HepG2 (cell line): Measurements from ENCODE around the gene ARHGEF40. TPM values are rescaled to one million over a fixed set of nuclear protein-coding genes. Genes with fewer than 3 reads are reported as not detected.
A peak's percentile ranks its signal among the peaks of the same experiment; 100 is the strongest.

Experiments used
- ETV6 ChIP-seq: sonication (generic); formaldehyde crosslinking; conservative IDR thresholded peaks from 2 replicates; pipeline ENCODE4 v1.4.0; 2020; ENCODE audit warnings: missing genetic modification reagents
- ISX ChIP-seq: sonication (generic); formaldehyde crosslinking; conservative IDR thresholded peaks from 2 replicates; pipeline ENCODE4 v1.5.0; 2020; ENCODE audit warnings: missing genetic modification reagents
- MED13 ChIP-seq: sonication (generic); formaldehyde crosslinking; IDR thresholded peaks from 2 replicates; pipeline ENCODE4 v1.5.0; 2020; ENCODE audit warnings: missing genetic modification reagents
- NKX3-1 ChIP-seq: sonication (generic); formaldehyde crosslinking; IDR thresholded peaks from 2 replicates; pipeline ENCODE4 v1.5.0; 2020; ENCODE audit warnings: missing genetic modification reagents
- ZC3H4 ChIP-seq: sonication (generic); formaldehyde crosslinking; IDR thresholded peaks from 2 replicates; pipeline ENCODE4 v1.4.0; 2020; ENCODE audit warnings: missing genetic modification reagents, borderline replicate concordance
- ZNF3 ChIP-seq: IDR thresholded peaks from 2 replicates; pipeline ENCODE4 v1.7.0; 2017; ENCODE audit warnings: inconsistent platforms
- ZNF460 ChIP-seq: sonication (generic); formaldehyde crosslinking; IDR thresholded peaks from 2 replicates; pipeline ENCODE4 v1.5.1; 2020; ENCODE audit warnings: missing genetic modification reagents, mild to moderate bottlenecking, borderline replicate concordance
- polyA plus RNA-seq, 8 experiments: library from polyadenylated mRNA; depleted of rRNA in 3 of 8; stranded (reverse) in 7 of 8; unstranded in 1 of 8; fragments of >200 nt; fragmentation: Illumina TruSeq in 4 of 8; extraction: Trizol in 4 of 8; gene quantifications; 2 replicates each; pipeline versions ENCODE4 v1.2.1 to v1.2.3, GENCODE V29; 2011 to 2016; ENCODE audit warnings: low read depth in 4 of 8, missing spikeins in 1 of 8, mixed read lengths in 1 of 8; ENCODE audit not compliant: insufficient read depth in 1 of 8
- total RNA-seq, 5 experiments: library from RNA; depleted of rRNA; stranded (reverse); fragments of >200 nt; fragmentation: Illumina TruSeq; extraction: Trizol; gene quantifications; 2 replicates each; pipeline ENCODE4 v1.2.3, GENCODE V29; 2016; ENCODE audit warnings: low read depth in 1 of 5
- TF ChIP-seq, protein P1 (sequence below): sonication (generic); formaldehyde crosslinking; IDR thresholded peaks from 2 replicates; pipeline ENCODE4 v1.4.0; 2020; ENCODE audit warnings: missing genetic modification reagents
- TF ChIP-seq, protein P2 (sequence below): sonication (generic); formaldehyde crosslinking; IDR thresholded peaks from 2 replicates; pipeline ENCODE4 v1.4.0; 2020; ENCODE audit warnings: missing genetic modification reagents, borderline replicate concordance
- TF ChIP-seq, protein P3 (sequence below): sonication (generic); formaldehyde crosslinking; IDR thresholded peaks from 2 replicates; pipeline ENCODE4 v1.5.1; 2020; ENCODE audit warnings: missing genetic modification reagents, mild to moderate bottlenecking, borderline replicate concordance
- TF ChIP-seq, protein P4 (sequence below): sonication (generic); formaldehyde crosslinking; IDR thresholded peaks from 2 replicates; pipeline ENCODE4 v1.5.0; 2020; ENCODE audit warnings: missing genetic modification reagents
- TF ChIP-seq, protein P5 (sequence below): sonication (generic); formaldehyde crosslinking; IDR thresholded peaks from 2 replicates; pipeline ENCODE4 v1.9.0; 2021; ENCODE audit warnings: mild to moderate bottlenecking, missing genetic modification reagents

The ARHGEF40 gene
- total and polyA plus RNA-seq, 2 of the 13 experiments (the other 11 are each of a cell fraction or from before 2014, with no cell fraction given): 28.1 to 78.1 TPM

DNA sequence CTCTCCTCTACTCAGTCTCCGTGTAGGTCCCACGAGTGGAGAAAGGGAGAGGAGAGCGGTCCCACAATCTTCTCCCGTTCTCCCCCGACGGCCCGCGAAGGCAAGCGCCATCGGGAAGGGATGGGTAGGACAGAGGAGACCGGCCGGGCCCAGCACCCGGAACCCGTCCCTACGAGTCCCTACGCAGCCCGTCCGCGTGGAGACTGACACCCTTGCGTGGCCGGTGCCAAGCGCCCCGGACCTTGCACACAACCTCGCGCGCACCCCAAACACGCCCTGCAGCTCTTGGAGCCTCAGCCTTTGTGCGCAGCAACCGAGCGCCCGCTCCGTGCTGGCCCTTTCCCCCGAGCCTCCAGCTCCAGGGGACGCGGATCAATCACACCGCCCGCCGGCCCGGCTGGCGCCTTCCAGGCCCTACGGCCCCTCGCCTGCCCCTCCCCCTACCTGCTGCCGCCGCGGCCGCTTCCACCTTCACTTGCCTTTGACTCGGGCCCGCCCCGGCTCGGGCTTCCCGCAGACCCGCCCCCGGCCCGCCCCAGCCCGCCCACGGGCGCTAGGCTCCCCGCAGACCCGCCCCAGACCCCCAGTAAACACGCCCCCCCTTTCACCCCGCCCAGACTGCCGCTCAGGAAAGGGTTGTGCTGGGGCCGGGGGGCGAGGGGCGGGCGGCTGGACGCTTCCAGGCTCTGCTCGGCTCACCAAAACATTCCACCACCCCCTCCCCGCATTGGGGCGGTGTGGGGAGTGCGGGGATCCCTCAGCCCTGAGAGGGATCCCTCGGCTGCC is 45.3 kb upstream of the ARHGEF40 start, which contains the start of gene NDRG2 (continued):
- TF ChIP-seq, protein P1, sequence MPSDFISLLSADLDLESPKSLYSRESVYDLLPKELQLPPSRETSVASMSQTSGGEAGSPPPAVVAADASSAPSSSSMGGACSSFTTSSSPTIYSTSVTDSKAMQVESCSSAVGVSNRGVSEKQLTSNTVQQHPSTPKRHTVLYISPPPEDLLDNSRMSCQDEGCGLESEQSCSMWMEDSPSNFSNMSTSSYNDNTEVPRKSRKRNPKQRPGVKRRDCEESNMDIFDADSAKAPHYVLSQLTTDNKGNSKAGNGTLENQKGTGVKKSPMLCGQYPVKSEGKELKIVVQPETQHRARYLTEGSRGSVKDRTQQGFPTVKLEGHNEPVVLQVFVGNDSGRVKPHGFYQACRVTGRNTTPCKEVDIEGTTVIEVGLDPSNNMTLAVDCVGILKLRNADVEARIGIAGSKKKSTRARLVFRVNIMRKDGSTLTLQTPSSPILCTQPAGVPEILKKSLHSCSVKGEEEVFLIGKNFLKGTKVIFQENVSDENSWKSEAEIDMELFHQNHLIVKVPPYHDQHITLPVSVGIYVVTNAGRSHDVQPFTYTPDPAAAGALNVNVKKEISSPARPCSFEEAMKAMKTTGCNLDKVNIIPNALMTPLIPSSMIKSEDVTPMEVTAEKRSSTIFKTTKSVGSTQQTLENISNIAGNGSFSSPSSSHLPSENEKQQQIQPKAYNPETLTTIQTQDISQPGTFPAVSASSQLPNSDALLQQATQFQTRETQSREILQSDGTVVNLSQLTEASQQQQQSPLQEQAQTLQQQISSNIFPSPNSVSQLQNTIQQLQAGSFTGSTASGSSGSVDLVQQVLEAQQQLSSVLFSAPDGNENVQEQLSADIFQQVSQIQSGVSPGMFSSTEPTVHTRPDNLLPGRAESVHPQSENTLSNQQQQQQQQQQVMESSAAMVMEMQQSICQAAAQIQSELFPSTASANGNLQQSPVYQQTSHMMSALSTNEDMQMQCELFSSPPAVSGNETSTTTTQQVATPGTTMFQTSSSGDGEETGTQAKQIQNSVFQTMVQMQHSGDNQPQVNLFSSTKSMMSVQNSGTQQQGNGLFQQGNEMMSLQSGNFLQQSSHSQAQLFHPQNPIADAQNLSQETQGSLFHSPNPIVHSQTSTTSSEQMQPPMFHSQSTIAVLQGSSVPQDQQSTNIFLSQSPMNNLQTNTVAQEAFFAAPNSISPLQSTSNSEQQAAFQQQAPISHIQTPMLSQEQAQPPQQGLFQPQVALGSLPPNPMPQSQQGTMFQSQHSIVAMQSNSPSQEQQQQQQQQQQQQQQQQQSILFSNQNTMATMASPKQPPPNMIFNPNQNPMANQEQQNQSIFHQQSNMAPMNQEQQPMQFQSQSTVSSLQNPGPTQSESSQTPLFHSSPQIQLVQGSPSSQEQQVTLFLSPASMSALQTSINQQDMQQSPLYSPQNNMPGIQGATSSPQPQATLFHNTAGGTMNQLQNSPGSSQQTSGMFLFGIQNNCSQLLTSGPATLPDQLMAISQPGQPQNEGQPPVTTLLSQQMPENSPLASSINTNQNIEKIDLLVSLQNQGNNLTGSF (CRISPR knock-in tag): peak; percentile 80; the same call in 1 of the 2 replicates
- TF ChIP-seq, protein P2, sequence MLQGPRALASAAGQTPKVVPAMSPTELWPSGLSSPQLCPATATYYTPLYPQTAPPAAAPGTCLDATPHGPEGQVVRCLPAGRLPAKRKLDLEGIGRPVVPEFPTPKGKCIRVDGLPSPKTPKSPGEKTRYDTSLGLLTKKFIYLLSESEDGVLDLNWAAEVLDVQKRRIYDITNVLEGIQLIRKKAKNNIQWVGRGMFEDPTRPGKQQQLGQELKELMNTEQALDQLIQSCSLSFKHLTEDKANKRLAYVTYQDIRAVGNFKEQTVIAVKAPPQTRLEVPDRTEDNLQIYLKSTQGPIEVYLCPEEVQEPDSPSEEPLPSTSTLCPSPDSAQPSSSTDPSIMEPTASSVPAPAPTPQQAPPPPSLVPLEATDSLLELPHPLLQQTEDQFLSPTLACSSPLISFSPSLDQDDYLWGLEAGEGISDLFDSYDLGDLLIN (CRISPR knock-in tag): 0 out of 2 replicates have a peak, but pooled peaks have one; percentile 27
- TF ChIP-seq ZC3H4 (CRISPR knock-in tag) (peak; percentile 71; the same call in 1 of the 2 replicates), ZNF3 (CRISPR knock-in tag) (peak; percentile 36; the same call in 1 of the 2 replicates), MED13 (CRISPR knock-in tag) (peak; percentile 83), ISX (CRISPR knock-in tag) (peak; percentile 56; the same call in 1 of the 2 replicates), ZNF460 (CRISPR knock-in tag) (no peak), ETV6 (peak; percentile 14; the same call in 1 of the 2 replicates), NKX3-1 (CRISPR knock-in tag) (0 out of 2 replicates have a peak, but pooled peaks have one; percentile 77)
- TF ChIP-seq, protein P3, sequence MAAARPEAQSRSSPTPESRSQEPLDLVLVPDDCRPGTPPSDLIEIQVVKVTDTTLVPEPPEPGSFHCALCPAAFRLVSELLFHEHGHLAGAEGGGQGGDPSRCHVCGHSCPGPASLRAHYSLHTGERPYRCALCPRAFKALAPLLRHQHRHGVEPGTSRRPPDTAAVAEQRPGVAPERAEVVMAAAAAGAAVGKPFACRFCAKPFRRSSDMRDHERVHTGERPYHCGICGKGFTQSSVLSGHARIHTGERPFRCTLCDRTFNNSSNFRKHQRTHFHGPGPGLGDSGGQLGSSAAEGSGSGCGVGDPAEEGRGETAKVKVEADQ (CRISPR knock-in tag): 0 out of 2 replicates have a peak, but pooled peaks have one; percentile 17
- TF ChIP-seq, protein P4, sequence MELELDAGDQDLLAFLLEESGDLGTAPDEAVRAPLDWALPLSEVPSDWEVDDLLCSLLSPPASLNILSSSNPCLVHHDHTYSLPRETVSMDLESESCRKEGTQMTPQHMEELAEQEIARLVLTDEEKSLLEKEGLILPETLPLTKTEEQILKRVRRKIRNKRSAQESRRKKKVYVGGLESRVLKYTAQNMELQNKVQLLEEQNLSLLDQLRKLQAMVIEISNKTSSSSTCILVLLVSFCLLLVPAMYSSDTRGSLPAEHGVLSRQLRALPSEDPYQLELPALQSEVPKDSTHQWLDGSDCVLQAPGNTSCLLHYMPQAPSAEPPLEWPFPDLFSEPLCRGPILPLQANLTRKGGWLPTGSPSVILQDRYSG (CRISPR knock-in tag): peak; percentile 77; the same call in 1 of the 2 replicates
- TF ChIP-seq, protein P5, sequence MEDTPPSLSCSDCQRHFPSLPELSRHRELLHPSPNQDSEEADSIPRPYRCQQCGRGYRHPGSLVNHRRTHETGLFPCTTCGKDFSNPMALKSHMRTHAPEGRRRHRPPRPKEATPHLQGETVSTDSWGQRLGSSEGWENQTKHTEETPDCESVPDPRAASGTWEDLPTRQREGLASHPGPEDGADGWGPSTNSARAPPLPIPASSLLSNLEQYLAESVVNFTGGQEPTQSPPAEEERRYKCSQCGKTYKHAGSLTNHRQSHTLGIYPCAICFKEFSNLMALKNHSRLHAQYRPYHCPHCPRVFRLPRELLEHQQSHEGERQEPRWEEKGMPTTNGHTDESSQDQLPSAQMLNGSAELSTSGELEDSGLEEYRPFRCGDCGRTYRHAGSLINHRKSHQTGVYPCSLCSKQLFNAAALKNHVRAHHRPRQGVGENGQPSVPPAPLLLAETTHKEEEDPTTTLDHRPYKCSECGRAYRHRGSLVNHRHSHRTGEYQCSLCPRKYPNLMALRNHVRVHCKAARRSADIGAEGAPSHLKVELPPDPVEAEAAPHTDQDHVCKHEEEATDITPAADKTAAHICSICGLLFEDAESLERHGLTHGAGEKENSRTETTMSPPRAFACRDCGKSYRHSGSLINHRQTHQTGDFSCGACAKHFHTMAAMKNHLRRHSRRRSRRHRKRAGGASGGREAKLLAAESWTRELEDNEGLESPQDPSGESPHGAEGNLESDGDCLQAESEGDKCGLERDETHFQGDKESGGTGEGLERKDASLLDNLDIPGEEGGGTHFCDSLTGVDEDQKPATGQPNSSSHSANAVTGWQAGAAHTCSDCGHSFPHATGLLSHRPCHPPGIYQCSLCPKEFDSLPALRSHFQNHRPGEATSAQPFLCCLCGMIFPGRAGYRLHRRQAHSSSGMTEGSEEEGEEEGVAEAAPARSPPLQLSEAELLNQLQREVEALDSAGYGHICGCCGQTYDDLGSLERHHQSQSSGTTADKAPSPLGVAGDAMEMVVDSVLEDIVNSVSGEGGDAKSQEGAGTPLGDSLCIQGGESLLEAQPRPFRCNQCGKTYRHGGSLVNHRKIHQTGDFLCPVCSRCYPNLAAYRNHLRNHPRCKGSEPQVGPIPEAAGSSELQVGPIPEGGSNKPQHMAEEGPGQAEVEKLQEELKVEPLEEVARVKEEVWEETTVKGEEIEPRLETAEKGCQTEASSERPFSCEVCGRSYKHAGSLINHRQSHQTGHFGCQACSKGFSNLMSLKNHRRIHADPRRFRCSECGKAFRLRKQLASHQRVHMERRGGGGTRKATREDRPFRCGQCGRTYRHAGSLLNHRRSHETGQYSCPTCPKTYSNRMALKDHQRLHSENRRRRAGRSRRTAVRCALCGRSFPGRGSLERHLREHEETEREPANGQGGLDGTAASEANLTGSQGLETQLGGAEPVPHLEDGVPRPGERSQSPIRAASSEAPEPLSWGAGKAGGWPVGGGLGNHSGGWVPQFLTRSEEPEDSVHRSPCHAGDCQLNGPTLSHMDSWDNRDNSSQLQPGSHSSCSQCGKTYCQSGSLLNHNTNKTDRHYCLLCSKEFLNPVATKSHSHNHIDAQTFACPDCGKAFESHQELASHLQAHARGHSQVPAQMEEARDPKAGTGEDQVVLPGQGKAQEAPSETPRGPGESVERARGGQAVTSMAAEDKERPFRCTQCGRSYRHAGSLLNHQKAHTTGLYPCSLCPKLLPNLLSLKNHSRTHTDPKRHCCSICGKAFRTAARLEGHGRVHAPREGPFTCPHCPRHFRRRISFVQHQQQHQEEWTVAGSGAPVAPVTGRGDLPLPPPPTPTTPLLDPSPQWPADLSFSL: no peak
